Activated T-helper 1 cell treated with anti-CD3 and anti-CD28 coated beads, Interleukin-12 subunit alpha, Interleukin-12 subunit beta, Interleukin-2, Interleukin-4 antibody, amounts not matched to agents 30 ng/mL and 10 ng/mL and 1 ng/mL, durations not matched to agents 14 hours and 24 hours and 36 hours (primary cell): Measurements from ENCODE around the gene ARFGAP1. TPM values are rescaled to one million over a fixed set of nuclear protein-coding genes. Genes with fewer than 3 reads are reported as not detected.

ENCODE experiments used
- DNase-seq: peaks from one replicate; pipeline ENCODE4 v3.0.0; 2021; ENCODE audit warnings: low spot score
- H3K27ac Mint-ChIP-seq: one replicate; pipeline ENCODE4 v1.8.0; 2021; ENCODE audit warnings: mild to moderate bottlenecking, mixed read lengths
- H3K27me3 Mint-ChIP-seq: one replicate; pipeline ENCODE4 v1.8.0; 2022; ENCODE audit warnings: mild to moderate bottlenecking, moderate library complexity, mixed read lengths; ENCODE audit not compliant: insufficient read depth
- H3K36me3 Mint-ChIP-seq: one replicate; pipeline ENCODE4 v1.8.0; 2021; ENCODE audit warnings: low read depth, mixed read lengths
- H3K4me1 Mint-ChIP-seq: one replicate; pipeline ENCODE4 v1.8.0; 2021; ENCODE audit warnings: low read depth, mixed read lengths
- H3K4me3 Mint-ChIP-seq: one replicate; pipeline ENCODE4 v1.8.0; 2021; ENCODE audit warnings: mild to moderate bottlenecking, moderate library complexity, mixed read lengths
- H3K9me3 Mint-ChIP-seq: one replicate; pipeline ENCODE4 v1.8.0; 2021; ENCODE audit warnings: mixed read lengths
- intact Hi-C: fragments of 100-400 bp; cut with micrococcal nuclease; formaldehyde crosslinking; loops from one replicate; pipeline ENCODE4 v1.15.1; 2024
- total RNA-seq: library from RNA; stranded (reverse); gene quantifications from 2 replicates; pipeline ENCODE4 v1.2.3, GENCODE V29; 2022

Gene ARFGAP1
- total RNA-seq = 102 and 107 TPM in 2 replicates

DNA sequence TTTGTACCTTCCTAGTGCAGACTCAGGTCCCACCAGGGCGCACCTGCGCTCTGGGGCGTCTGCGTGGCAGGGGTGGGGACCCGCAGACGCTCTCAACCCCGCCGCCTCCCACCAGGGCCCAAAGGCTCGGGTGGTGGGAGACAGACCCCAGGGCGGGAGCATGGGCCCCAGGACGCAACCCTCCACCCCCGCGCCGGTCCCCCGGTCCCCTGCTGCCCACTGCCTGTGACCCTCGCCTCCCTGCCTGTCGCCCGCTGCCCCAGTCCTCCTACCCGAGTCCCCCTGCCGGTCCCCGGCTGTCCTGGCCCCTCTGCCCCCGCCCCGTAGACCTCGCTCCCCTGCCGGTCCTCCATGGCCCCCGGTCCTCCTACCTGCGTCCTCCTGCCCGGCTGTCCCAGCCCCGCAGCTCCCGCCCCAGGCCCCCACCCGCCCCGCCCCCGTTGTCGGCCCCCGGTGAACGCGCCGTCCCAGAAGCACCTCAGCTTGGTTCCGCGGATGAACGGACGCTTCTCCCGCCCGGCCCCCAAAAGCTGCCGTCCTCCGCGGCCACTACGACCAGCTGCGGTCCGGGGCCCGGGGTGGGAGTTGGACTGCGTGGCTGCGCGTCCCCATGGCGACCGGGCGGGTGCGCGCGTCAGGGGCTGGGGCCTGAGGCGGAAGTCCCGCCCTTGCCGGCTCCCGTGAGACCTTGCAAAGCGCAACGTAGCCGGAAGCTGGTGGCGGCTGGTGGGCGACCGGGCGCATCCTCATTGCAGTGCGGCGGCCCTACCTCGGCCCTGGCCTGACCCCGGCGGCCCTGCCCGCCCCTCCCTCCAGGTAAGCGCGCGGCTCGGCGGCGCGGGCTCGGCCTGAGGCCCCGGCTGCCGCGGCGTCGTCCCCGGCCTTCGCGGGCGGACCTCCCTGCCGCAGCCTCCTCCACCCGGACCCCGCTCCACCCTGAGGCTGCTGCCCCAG lies at the start of gene ARFGAP1:
Gene ARFGAP1, plus strand, starts transcription at position 709 of the 954 bp plus-strand sequence. CDS start 2,768 bp downstream, outside the sequence.
- H3K27me3 Mint-ChIP-seq = peaks cover 4% of the 10 kb centered on the region
- peak within 1 kb of the TSS; percentile 89 for H3K27ac Mint-ChIP-seq
- no peaks in the 10 kb centered on the region for H3K9me3 Mint-ChIP-seq
- H3K4me3 Mint-ChIP-seq = peak within 1 kb of the TSS; percentile 98
- DNase-seq = peak; percentile 86
- H3K4me1 Mint-ChIP-seq = peaks cover 23% of the 10 kb centered on the region
- intact Hi-C loops = loop anchor here (1.0 to 5.0 kb wide), 7 partner anchors 56 to 1035 kb away; partner anchors contain the start of genes GID8, OSBPL2, PCMTD2 and TCEA2
- H3K36me3 Mint-ChIP-seq = peaks cover 2% of the 10 kb centered on the region

DNA sequence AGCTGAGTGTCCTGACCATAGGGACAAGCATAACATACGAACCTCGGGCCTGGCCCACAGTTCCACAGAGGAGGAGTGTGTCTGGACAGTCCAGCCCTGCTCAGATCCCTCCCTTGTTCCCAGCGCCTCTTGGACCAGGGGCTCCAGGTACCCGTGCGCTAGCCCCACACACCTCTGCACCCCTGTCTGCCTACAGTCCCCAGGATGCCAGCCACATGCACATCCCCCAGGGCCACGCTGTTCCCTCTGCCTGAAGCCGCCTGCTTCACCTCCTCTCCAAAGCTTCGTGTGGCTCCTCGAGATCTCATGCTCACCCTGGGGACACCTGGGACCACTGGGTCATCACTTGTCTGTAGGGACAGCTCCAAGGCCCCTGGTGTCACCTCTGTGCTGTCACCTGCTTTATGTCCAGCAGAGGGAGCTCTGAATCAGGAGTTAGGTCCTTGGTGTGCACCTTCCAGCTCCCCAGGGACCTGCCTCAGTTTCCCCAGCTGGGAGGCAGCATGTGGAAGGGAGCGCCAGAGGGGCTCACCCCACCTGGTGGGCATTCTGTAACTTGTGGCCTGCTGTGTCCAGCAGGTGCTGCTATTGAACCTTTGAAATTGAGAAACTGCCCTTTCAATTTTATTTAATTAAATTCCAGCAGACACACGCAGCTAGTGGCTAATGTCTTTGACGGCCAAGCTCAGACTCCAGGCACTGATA lies 49.3 kb upstream of the ARFGAP1 start:
- Mint-ChIP-seq H3K4me1 (no peaks in the 10 kb centered on the region), H3K4me3 (no peak overlapping the region), H3K36me3 (no peaks in the 10 kb centered on the region), H3K9me3 (no peaks in the 10 kb centered on the region), H3K27me3 (peaks cover 6% of the 10 kb centered on the region), H3K27ac (no peak overlapping the region)
- DNase-seq = peak; percentile 19
- intact Hi-C loops = loop anchor here (1.0 kb wide), 1 partner anchor 158 kb away; no protein-coding TSS in a partner anchor

DNA sequence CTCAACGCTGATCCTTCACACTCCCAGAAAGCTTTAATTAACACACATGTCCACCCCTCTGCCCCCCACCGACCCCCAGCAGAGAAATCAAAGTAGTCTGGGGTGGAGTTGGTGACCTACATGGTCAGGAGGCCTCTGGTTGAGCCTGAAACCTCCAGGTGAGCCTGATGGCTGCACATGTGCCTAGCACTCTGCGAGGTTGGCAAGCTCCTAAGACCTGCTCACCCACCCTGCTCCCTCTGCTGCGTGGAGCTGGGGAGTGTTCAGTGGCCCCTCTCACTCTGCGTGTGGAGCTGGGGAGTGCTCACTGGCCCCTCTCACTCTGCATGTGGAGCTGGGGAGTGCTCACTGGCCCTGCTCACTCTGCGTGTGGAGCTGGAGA lies 48.8 kb upstream of the ARFGAP1 start:
- H3K27ac Mint-ChIP-seq = no peak overlapping the region
- no peaks in the 10 kb centered on the region for H3K36me3 Mint-ChIP-seq
- no peaks in the 10 kb centered on the region for H3K9me3 Mint-ChIP-seq
- DNase-seq = no peak
- peaks cover 11% of the 10 kb centered on the region for H3K27me3 Mint-ChIP-seq
- intact Hi-C loops = loop anchor here (1.0 kb wide), 1 partner anchor 157 kb away; no protein-coding TSS in a partner anchor
- H3K4me3 Mint-ChIP-seq = no peak overlapping the region
- no peaks in the 10 kb centered on the region for H3K4me1 Mint-ChIP-seq

DNA sequence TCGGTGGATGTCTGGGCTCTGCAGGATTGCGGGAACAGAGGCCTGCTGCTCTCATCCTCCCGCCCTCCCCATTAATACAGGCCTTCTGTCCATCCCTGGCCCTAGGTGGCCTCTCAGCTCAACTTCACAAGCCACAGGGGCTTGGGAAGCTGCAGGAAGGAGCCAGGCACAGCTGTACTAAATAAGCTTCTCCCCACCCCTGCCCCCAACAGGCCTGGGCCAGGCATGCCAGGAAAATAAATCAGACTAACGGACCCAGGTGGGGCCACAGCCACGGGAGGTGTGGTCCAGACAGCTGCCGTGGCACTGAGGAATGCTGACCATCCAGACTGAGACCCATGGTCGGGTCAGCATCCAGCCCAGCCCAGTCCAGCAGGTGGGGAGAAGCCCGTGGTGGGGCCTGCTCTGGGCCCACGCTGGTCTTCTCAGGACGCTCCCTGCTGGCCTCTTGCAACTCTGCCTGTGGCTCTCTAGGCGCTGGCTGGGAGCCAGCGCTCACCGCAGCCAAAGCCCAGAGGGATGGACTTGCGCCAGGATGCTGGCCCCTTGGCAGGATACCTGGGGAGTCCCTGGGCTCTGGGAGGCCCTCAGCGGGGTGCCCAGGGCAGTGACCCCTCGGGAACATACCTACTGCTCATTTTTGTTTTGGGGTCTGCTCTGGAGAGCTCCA lies 48.1 kb upstream of the ARFGAP1 start:
- Mint-ChIP-seq H3K36me3 (no peaks in the 10 kb centered on the region), H3K4me3 (no peak overlapping the region), H3K27ac (no peak overlapping the region), H3K27me3 (peaks cover 16% of the 10 kb centered on the region), H3K9me3 (no peaks in the 10 kb centered on the region), H3K4me1 (no peaks in the 10 kb centered on the region)
- intact Hi-C loops = no loop called here
- no peak for DNase-seq

DNA sequence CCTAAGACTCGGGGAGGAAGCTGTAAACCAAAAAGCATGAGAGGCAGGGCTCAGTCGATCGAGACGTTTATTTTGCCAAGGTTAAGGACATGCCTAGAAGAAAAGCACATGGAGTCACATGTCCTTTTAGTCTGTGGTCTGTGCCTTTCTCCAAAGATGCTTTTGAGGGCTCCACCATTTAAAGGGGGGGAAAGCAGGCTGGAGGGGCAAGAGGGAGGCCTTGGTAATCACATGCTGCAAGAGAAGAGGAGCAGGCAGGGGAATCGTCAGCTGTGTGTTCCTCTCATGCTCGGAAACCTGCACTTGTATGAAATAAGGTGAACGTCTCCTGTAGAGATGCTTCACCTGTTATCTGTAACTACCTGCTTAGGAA lies 47.5 kb upstream of the ARFGAP1 start:
- Mint-ChIP-seq H3K27me3 (peaks cover 18% of the 10 kb centered on the region), H3K4me3 (no peak overlapping the region), H3K27ac (no peak overlapping the region), H3K36me3 (no peaks in the 10 kb centered on the region), H3K9me3 (no peaks in the 10 kb centered on the region), H3K4me1 (no peaks in the 10 kb centered on the region)
- DNase-seq = no peak
- intact Hi-C loops = no loop called here

DNA sequence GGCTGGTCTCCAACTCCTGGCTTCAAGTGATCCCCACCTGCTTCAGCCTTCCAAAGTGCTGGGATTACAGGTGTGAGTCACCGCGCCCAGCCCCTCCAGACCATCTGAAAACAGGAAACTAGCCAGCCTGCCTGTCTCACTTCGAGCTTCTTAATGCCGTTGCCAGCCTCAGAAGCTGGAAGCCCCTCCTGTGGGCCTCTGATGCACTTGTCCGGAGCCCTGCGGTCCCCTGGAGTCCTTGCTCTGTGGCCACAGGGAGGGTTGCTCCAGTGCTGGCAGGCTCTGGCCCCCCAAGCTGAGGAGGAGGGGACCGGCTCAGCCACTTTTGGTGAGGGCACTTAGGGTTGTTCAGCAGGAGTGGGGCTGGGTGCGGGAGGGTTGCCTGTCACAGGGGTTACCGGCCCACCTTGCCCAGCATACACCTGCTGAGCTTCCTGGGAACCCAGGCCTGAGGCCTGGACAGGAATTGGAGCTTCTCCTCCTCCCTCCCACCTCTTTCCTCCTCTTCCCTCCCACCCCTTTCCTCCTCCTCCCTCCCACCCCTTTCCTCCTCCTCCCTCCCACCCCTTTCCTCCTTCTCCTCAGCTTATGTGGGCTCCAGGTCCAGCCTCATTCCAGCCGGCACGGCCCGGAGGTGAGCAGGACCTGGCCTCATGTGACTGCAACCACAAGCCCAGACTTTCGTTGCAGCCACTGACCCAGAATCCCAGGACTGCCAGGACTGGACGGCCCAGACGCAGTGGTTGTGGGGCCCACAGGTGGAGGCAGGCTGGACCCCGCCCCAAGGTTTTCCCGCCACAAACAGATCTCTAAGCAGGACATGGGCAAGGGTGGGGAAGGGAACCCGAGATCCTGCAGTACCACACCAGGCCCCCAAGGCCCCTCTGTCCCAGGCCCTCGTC lies 46.3 kb upstream of the ARFGAP1 start:
- Mint-ChIP-seq H3K4me3 (no peak overlapping the region), H3K27me3 (peaks cover 31% of the 10 kb centered on the region), H3K9me3 (no peaks in the 10 kb centered on the region), H3K27ac (no peak overlapping the region), H3K36me3 (no peaks in the 10 kb centered on the region), H3K4me1 (no peaks in the 10 kb centered on the region)
- intact Hi-C loops = no loop called here
- no peak for DNase-seq

DNA sequence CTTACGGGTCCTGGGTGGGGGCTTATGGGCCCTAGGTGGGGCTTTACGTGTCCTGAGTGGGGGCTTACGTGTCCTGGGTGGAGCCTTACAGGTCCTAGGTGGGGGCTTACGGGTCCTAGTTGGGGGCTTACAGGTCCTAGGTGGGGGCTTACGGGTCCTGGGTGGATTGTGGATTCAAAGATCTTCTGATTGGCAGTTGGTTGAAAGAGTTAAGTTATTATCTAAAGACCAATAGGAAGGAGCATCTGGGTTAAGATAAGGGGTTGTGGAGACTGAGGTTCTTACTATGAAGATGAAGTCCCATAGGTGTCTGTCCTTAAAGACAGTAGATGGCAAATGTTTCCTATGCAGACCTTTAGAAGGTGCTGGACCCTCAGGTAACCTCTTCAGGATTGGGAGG lies 45.4 kb upstream of the ARFGAP1 start:
- no peak for DNase-seq
- Mint-ChIP-seq H3K27ac (no peak overlapping the region), H3K4me1 (no peaks in the 10 kb centered on the region), H3K27me3 (peaks cover 35% of the 10 kb centered on the region), H3K9me3 (no peaks in the 10 kb centered on the region), H3K36me3 (no peaks in the 10 kb centered on the region), H3K4me3 (no peak overlapping the region)
- intact Hi-C loops = no loop called here

DNA sequence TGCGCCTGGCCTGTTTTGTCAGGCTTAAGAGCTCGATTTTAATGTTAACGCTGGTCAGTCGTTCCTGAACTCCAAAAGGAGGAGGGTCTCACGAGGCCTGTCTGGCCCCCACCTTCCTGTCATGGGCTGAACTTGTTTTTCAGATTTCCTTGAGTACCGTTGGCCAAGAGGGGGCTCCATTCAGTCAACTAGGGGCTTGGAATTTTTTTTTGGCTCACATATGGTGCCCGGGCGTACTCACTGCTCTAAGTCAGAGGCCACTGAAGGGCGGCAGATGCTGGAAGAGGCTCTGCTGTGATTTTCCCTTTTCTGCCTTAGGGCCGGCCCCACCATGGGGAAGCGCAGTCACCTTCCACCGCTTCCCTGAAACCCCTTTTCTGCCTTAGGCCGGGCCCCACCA lies 43.8 kb upstream of the ARFGAP1 start:
- H3K36me3 Mint-ChIP-seq = no peaks in the 10 kb centered on the region
- H3K9me3 Mint-ChIP-seq = no peaks in the 10 kb centered on the region
- no peak overlapping the region for H3K27ac Mint-ChIP-seq
- H3K4me1 Mint-ChIP-seq = no peaks in the 10 kb centered on the region
- no peak for DNase-seq
- H3K4me3 Mint-ChIP-seq = no peak overlapping the region
- intact Hi-C loops = no loop called here
- peaks cover 36% of the 10 kb centered on the region for H3K27me3 Mint-ChIP-seq

DNA sequence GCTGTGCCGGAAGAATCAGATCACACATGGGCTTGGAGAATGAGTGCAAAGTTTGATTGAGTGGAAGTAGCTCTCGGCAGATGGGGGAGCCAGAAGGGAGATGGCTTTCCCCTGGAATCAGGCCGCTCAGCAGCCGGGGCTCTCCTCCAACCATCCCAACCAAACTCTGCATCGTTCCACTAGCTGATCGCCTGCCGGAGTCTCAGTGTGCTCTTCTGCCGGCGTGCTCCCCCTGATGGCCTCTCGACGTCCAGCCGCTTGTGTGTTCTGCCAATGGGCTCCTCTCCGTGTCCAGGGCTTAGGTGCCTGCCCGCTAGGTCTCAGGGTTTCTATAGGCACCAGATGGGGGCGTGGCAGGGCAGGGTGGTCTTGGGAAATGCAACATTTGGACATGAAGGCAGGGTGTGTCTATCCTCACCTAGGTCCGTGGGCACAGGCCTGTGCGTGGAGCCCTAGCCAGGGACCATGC lies 41.8 kb upstream of the ARFGAP1 start:
- no peak overlapping the region for H3K4me3 Mint-ChIP-seq
- H3K4me1 Mint-ChIP-seq = no peaks in the 10 kb centered on the region
- no peak for DNase-seq
- peaks cover 34% of the 10 kb centered on the region for H3K27me3 Mint-ChIP-seq
- H3K36me3 Mint-ChIP-seq = no peaks in the 10 kb centered on the region
- intact Hi-C loops = no loop called here
- H3K27ac Mint-ChIP-seq = no peak overlapping the region
- H3K9me3 Mint-ChIP-seq = no peaks in the 10 kb centered on the region

DNA sequence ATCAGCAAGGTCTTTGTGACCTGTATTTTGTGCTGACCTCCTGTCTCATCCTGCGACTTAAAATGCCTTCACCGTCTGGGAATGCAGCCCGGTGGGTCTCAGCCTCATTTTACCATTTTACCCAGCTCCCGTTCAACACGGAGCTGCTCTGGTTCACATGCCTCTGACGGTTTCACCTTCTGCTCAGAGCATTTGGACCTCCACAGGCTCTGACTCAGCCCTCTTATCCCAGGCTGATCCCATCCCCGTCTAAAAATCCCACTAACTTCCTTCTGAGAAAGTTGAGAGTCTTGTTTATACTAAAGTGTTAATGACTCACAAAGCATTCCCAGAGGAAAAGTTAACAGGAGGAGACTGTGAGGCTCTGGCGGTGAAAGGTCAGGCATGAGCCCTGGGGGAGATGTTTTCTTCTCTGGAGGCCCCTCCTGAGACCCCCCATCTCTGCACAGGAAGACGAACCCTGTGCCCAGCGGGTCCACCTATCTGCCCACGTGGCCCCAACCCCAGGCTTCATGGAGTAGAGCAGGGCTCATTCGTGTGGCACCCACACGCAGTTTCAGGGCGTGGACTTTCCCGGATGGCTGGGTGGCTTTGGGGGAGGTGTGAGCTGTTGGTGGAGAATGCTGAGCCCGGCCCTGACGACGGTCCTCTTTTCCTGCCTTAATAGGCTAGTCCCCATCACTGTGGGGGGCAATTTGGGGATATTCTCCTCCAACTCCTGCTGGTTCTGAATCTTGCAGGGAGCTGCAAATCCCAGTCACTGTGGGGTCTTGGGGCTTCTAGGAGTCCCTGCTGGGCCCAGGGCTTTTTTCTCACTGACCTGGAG lies 40.2 kb upstream of the ARFGAP1 start:
- H3K27ac Mint-ChIP-seq = no peak overlapping the region

DNA sequence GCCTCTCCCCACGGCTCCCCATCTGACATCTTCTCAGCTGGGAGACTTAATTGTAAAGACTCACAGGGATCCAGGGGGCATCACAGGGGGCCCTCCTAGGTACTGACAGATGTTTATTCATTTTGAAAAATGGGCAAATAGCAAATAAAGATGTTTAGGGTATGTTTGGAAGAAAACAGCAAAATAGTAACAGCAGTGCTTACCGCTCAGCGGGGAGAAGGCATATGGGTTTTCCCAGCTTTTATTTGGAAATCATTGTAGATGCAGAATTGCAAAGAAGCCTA lies 39.6 kb upstream of the ARFGAP1 start:
- Mint-ChIP-seq H3K27ac (no peak overlapping the region), H3K36me3 (no peaks in the 10 kb centered on the region), H3K4me3 (no peak overlapping the region), H3K27me3 (peaks cover 34% of the 10 kb centered on the region), H3K9me3 (no peaks in the 10 kb centered on the region), H3K4me1 (no peaks in the 10 kb centered on the region)
- intact Hi-C loops = no loop called here
- no peak for DNase-seq

More for the DNA sequence above, 40.2 kb upstream of the ARFGAP1 start:
- H3K4me1 Mint-ChIP-seq = no peaks in the 10 kb centered on the region
- intact Hi-C loops = no loop called here
- H3K4me3 Mint-ChIP-seq = no peak overlapping the region
- H3K27me3 Mint-ChIP-seq = peaks cover 34% of the 10 kb centered on the region
- no peak for DNase-seq
- no peaks in the 10 kb centered on the region for H3K36me3 Mint-ChIP-seq
- H3K9me3 Mint-ChIP-seq = no peaks in the 10 kb centered on the region
